Effector memory CD4-positive, alpha-beta T cell (primary cell): ENCODE measurements around the gene EIF2A.

Experiments
- DNase-seq, 3 donors: peaks; one replicate each; pipeline ENCODE4 v3.0.0-alpha.2; 2020
- H3K27ac ChIP-seq: 2 replicates; pipeline ENCODE4 v1.7.0; 2013; ENCODE audit warnings: mild to moderate bottlenecking, low read length, moderate library complexity; ENCODE audit not compliant: insufficient read depth, poor library complexity, severe bottlenecking
- H3K27me3 ChIP-seq: replicated peaks from 2 replicates; pipeline ENCODE4 v1.7.0; 2013; ENCODE audit warnings: mild to moderate bottlenecking, low read length; ENCODE audit not compliant: insufficient read depth, control insufficient read depth, poor library complexity, severe bottlenecking
- H3K36me3 ChIP-seq: 2 replicates; pipeline ENCODE4 v1.7.0; 2013; ENCODE audit warnings: mild to moderate bottlenecking, low read length, moderate library complexity; ENCODE audit not compliant: control insufficient read depth, insufficient read depth
- H3K4me1 ChIP-seq: 2 replicates; pipeline ENCODE4 v1.7.0; 2013; ENCODE audit warnings: low read length, mild to moderate bottlenecking; ENCODE audit not compliant: control insufficient read depth, insufficient read depth, poor library complexity, severe bottlenecking
- H3K4me3 ChIP-seq: 2 replicates; pipeline ENCODE4 v1.7.0; 2013; ENCODE audit warnings: low read length, low read depth, mild to moderate bottlenecking; ENCODE audit not compliant: insufficient read depth, poor library complexity, severe bottlenecking
- H3K9me3 ChIP-seq: 2 replicates; pipeline ENCODE4 v1.7.0; 2013; ENCODE audit warnings: mild to moderate bottlenecking, low read length, moderate library complexity; ENCODE audit not compliant: control insufficient read depth

Gene EIF2A

GRCh38 chr3:150564243-150564642 is 17.7 kb downstream of the EIF2A start:
- Histone ChIP-seq H3K4me3 (no peak overlapping the region), H3K27ac (no peak overlapping the region), H3K4me1 (no peaks in the 10 kb centered on the region), H3K36me3 (peaks cover 57% of the 10 kb centered on the region), H3K9me3 (no peaks in the 10 kb centered on the region), H3K27me3 (no peaks in the 10 kb centered on the region)
- no peak for DNase-seq

GRCh38 chr3:150567328-150567727 is 20.7 kb downstream of the EIF2A start:
- H3K27ac ChIP-seq, result no peak overlapping the region

GRCh38 chr3:150577855-150578254 is 31.3 kb downstream of the EIF2A start:
- Histone ChIP-seq H3K4me1 (peaks cover 7% of the 10 kb centered on the region), H3K4me3 (no peak overlapping the region), H3K27ac (no peak overlapping the region), H3K27me3 (no peaks in the 10 kb centered on the region), H3K9me3 (no peaks in the 10 kb centered on the region), H3K36me3 (peaks cover 38% of the 10 kb centered on the region)
- no peak for DNase-seq

More at GRCh38 chr3:150567328-150567727, 20.7 kb downstream of the EIF2A start:
- Histone ChIP-seq H3K4me3 (no peak overlapping the region), H3K9me3 (no peaks in the 10 kb centered on the region), H3K27me3 (no peaks in the 10 kb centered on the region), H3K4me1 (no peaks in the 10 kb centered on the region), H3K36me3 (peaks cover 54% of the 10 kb centered on the region)
- DNase-seq, result no peak

- DNase-seq, result no peak
- peaks cover 53% of the 10 kb centered on the region for H3K36me3 ChIP-seq
- no peak overlapping the region for H3K27ac ChIP-seq
- H3K9me3 ChIP-seq, result no peaks in the 10 kb centered on the region
- H3K27me3 ChIP-seq, result no peaks in the 10 kb centered on the region
- no peak overlapping the region for H3K4me3 ChIP-seq
- peaks cover 3% of the 10 kb centered on the region for H3K4me1 ChIP-seq
These were observed 34.6 kb downstream of the EIF2A start for GRCh38 chr3:150581174-150581573.

GRCh38 chr3:150582620-150583019 is 36.0 kb downstream of the EIF2A start:
- no peak overlapping the region for H3K27ac ChIP-seq
- no peaks in the 10 kb centered on the region for H3K4me1 ChIP-seq
- H3K9me3 ChIP-seq, result no peaks in the 10 kb centered on the region
- peaks cover 44% of the 10 kb centered on the region for H3K36me3 ChIP-seq
- no peak overlapping the region for H3K4me3 ChIP-seq
- H3K27me3 ChIP-seq, result no peaks in the 10 kb centered on the region
- DNase-seq, result no peak

GRCh38 chr3:150583028-150583427 is 36.4 kb downstream of the EIF2A start:
- H3K27me3 ChIP-seq, result no peaks in the 10 kb centered on the region
- H3K9me3 ChIP-seq, result no peaks in the 10 kb centered on the region
- no peaks in the 10 kb centered on the region for H3K4me1 ChIP-seq
- DNase-seq, result no peak
- peaks cover 41% of the 10 kb centered on the region for H3K36me3 ChIP-seq
- no peak overlapping the region for H3K4me3 ChIP-seq
- no peak overlapping the region for H3K27ac ChIP-seq

GRCh38 chr3:150588027-150588830 is 41.6 kb downstream of the EIF2A start:
- Histone ChIP-seq H3K4me3 (no peak overlapping the region), H3K27ac (no peak overlapping the region), H3K27me3 (no peaks in the 10 kb centered on the region), H3K9me3 (no peaks in the 10 kb centered on the region), H3K4me1 (no peaks in the 10 kb centered on the region), H3K36me3 (peaks cover 18% of the 10 kb centered on the region)
- no peak for DNase-seq

- no peaks in the 10 kb centered on the region for H3K27me3 ChIP-seq
- no peaks in the 10 kb centered on the region for H3K9me3 ChIP-seq
- H3K27ac ChIP-seq, result no peak overlapping the region
- H3K4me3 ChIP-seq, result no peak overlapping the region
- peaks cover 13% of the 10 kb centered on the region for H3K36me3 ChIP-seq
- no peak for DNase-seq
- no peaks in the 10 kb centered on the region for H3K4me1 ChIP-seq
These were observed 43.2 kb downstream of the EIF2A start for GRCh38 chr3:150589759-150590158.

GRCh38 chr3:150594150-150594549 is 47.6 kb downstream of the EIF2A start:
- Histone ChIP-seq H3K4me3 (no peak overlapping the region), H3K4me1 (no peaks in the 10 kb centered on the region), H3K27ac (no peak overlapping the region), H3K27me3 (no peaks in the 10 kb centered on the region), H3K9me3 (no peaks in the 10 kb centered on the region), H3K36me3 (no peaks in the 10 kb centered on the region)
- no peak for DNase-seq

- Histone ChIP-seq H3K4me3 (no peak overlapping the region), H3K4me1 (peaks cover 4% of the 10 kb centered on the region), H3K27me3 (no peaks in the 10 kb centered on the region), H3K27ac (no peak overlapping the region), H3K36me3 (no peaks in the 10 kb centered on the region), H3K9me3 (no peaks in the 10 kb centered on the region)
- DNase-seq, result no peak
These were observed 51.1 kb downstream of the EIF2A start for GRCh38 chr3:150597646-150598045.
